ENCODE data around the gene PDE4B. TPM values are rescaled to one million over a fixed set of nuclear protein-coding genes. Genes with fewer than 3 reads are reported as not detected.

Gene PDE4B
- total and polyA plus RNA-seq, 2 of the 13 experiments (the other 11 are each of a cell fraction or from before 2014, with no cell fraction given), result not detected

- no peak overlapping the region for H2AFZ ChIP-seq (ENCODE audit: low read length)
- H3K4me2 ChIP-seq (ENCODE audit: low read depth, low read length), result no peak overlapping the region
- no peaks in the 10 kb centered on the region for H3K9me3 ChIP-seq (ENCODE audit: low read length)
- in situ Hi-C loops (cut with HindIII; ENCODE audit: extremely low pct_ligation_motif_present, low pct_unique_long_range_greater_than_20kb) (no loop called here), intact Hi-C loops (cut with micrococcal nuclease; ENCODE audit: unreplicated experiment) (no loop called here)
- CTCF ChIA-PET (ENCODE audit: low intra/inter-chr PET ratio, low total read pairs), result no interaction called here
- no peak overlapping the region for H3K9ac ChIP-seq (ENCODE audit: insufficient read depth, low read depth, low read length)
- H3K27ac ChIP-seq (ENCODE audit: extremely low read length, insufficient read depth, low read length), result no peak overlapping the region
- ATAC-seq (no peak), FAIRE-seq (no peak), DNase-seq (ENCODE audit: low spot score) (no peak)
- H3K27me3 ChIP-seq (ENCODE audit: control insufficient read depth in 1 of 2, insufficient read depth in 2 of 2, low read length in 2 of 2), result no peaks in the 10 kb centered on the region; a peak in 1 of 5 replicates
- no peaks in the 10 kb centered on the region for H3K79me2 ChIP-seq (ENCODE audit: insufficient read depth, low read length)
- WGBS (ENCODE audit: low lambda C conversion rate), result 4% methylated on average over 6 of the region's 6 CpGs
- POLR2A ChIA-PET, result no interaction called here
- H3K36me3 ChIP-seq (replicated peaks in 1 of 2; ENCODE audit: control insufficient read depth in 1 of 2, insufficient read depth in 2 of 2, low read length in 2 of 2), result no peaks in the 10 kb centered on the region
- BruUV-seq (replicated peaks), result no TSS peak
- no peaks in the 10 kb centered on the region for H3K4me1 ChIP-seq (ENCODE audit: insufficient read depth, low read length)
- H4K20me1 ChIP-seq (ENCODE audit: insufficient read depth, low read length), result no peaks in the 10 kb centered on the region
- no peak overlapping the region for H3K4me3 ChIP-seq (replicated peaks in 1 of 3; ENCODE audit: insufficient read depth in 1 of 3, low read depth in 2 of 3, low read length in 3 of 3)
- TF ChIP-seq ZNF713 (CRISPR knock-in tag; IDR thresholded peaks at IDR 0.05) (no peak), AHDC1 (CRISPR knock-in tag; IDR thresholded peaks at IDR 0.05; ENCODE audit: borderline replicate concordance) (no peak), HNRNPL (IDR thresholded peaks at IDR 0.05; ENCODE audit: low read depth, low read length) (no peak), ZNF790 (CRISPR knock-in tag; IDR thresholded peaks at IDR 0.05; ENCODE audit: borderline replicate concordance) (no peak), ZFAT (CRISPR knock-in tag; conservative IDR thresholded peaks at IDR 0.05) (no peak), RBM39 (IDR thresholded peaks at IDR 0.05; ENCODE audit: low read depth, low read length, poor library complexity, severe bottlenecking) (no peak), ZNF709 (CRISPR knock-in tag; IDR thresholded peaks at IDR 0.05) (no peak), ZNF362 (CRISPR knock-in tag; IDR thresholded peaks at IDR 0.05; ENCODE audit: borderline replicate concordance) (no peak), GATA4 (IDR thresholded peaks at IDR 0.05; ENCODE audit: borderline replicate concordance, low read depth) (no peak), IRX3 (CRISPR knock-in tag; IDR thresholded peaks at IDR 0.05; ENCODE audit: borderline replicate concordance, low read depth) (no peak), TEAD3 (CRISPR knock-in tag; optimal IDR thresholded peaks at IDR 0.05; ENCODE audit: borderline replicate concordance) (no peak), BRF2 (CRISPR knock-in tag; IDR thresholded peaks at IDR 0.05) (no peak), SOX13 (IDR thresholded peaks at IDR 0.05) (no peak), SOX13 (CRISPR knock-in tag; conservative IDR thresholded peaks at IDR 0.05 in 1 of 2, IDR thresholded peaks at IDR 0.05 in 1 of 2) (no peak)
These were observed 579.9 kb downstream of the PDE4B start for GRCh38 chr1:66372522-66373101.

Measured in HepG2 (cell line).